GM11168 (cell line): Measurements from ENCODE around the gene METRN.
"Not testable (repeated sequence)": the region's sequence is repeated elsewhere in the genome, so short reads cannot be mapped to it uniquely, and the experiment has no call there.

Source experiments
- in situ Hi-C: fragments of 300-500 bp; cut with MboI; formaldehyde crosslinking; loops from one replicate; pipeline ENCODE4 v1.12.0; 2022; ENCODE audit warnings: low sequenced_read_pairs; ENCODE audit not compliant: unreplicated experiment

The METRN gene

DNA sequence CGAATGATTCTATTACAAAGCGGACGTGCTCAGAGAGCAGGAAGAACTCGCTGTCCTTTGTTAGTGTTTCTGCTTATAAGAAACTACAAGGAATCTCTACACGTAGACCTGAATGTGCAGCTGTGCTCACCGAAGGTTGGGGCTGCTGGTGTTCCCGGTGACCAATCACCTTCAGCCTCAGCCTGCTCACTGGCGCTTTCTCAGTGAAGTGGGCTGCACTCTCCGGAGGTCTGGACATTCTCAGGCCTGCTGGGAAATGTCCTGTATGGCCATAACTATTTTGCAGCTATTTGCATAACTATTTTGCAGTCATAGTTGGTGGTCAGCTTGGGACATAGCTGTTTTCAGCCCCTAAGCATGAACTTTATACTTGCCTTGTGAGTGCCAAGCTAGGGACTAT, 35.6 kb downstream of the METRN start:
- in situ Hi-C loops: no loop called here

DNA sequence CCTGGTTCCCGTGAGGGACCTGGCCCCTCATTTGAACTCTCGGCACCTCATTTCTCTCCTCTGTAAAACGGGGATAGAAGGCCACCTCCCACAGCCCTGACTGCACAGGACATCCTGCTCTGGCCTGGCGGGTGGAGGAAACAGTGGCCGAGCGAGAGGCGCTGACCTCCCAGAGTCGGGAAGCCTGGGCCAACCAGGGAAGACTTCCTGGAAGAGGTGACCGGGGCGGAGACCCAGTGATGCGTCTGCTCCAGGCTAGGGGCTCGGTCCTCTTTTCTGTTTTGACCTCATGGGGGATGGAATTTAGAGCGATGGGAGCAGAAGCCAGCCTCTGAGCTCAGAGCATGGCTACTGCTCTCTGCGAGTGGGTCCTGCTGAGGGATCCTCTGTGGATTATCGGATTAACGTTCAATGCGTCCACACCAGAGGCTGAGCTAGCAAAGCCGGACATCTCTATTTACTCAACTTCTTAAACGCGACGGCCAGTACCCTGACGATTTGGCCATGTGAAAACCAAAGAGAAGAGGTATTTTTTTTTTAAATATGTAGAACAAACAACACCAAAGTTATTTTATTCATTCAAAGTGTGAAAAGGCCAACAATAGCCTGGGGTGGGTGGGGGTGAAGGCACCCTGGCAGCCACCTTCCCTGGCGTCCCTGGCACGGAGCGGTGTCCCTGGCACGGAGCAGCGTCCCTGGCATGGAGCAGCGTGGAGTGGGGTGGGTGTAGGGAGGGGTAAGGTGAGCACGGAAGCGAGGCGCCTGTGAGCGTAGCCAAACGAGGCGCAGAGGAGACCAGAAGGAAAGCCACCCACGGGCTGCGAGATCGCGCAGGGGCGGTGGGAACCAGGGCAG, 36.5 kb downstream of the METRN start:
- in situ Hi-C loops: no loop called here

DNA sequence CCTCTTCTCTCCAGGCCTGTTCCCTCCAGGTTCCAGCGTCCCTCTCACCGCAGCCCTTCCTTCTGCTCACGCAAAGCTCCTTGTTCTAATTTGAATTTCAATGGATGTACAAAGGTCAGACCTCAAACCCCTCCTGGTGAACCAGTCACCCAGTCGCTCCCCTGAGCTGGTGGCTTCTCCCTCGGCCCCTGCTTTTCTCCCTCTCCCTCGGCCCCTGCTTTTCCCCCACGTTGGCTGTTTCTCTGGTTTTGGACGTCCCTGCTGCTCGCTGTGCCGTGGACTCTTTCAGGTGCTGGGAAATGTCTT, 37.0 kb downstream of the METRN start:
- in situ Hi-C loops: no loop called here

DNA sequence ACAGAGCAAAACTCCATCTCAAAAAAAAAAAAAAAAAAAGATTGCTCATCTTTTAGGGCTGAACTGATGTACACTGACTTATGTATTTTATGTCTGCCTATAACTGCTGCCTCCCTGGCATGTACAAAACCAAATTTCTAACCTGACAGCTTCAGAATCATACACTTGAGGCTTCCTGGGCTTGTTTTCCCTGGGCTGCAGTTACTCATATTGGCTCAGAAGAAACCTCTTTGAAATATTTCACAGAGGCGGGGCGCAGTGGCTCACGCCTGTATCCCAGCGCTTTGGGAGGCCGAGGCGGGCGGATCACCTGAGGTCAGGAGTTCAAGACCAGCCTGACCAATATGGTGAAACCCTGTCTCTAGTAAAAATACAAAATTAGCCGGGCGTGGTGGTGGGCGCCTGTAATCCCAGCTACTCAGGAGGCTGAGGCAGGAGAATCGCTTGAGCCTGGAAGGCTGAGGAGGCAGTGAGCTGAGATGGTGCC, 39.2 kb downstream of the METRN start:
- in situ Hi-C loops: not testable (repeated sequence)

DNA sequence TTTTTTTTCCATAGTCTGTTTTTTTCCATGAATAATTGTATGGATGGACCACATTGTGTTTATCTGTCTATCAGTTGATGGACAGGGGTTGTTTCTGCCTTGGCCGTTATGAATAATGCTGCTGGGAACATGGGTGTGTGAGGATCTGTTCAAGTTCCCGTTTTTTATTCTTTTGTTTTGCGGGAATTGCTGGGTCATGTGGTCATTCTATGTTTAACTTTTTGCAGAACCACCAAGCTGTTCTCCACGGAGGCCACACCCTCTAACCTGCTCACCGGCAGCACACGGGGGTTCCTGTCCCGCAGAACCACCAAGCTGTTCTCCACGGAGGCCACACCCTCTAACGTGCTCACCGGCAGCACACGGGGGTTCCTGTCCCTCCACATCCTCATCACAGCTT, 39.7 kb downstream of the METRN start:
- in situ Hi-C loops: no loop called here

DNA sequence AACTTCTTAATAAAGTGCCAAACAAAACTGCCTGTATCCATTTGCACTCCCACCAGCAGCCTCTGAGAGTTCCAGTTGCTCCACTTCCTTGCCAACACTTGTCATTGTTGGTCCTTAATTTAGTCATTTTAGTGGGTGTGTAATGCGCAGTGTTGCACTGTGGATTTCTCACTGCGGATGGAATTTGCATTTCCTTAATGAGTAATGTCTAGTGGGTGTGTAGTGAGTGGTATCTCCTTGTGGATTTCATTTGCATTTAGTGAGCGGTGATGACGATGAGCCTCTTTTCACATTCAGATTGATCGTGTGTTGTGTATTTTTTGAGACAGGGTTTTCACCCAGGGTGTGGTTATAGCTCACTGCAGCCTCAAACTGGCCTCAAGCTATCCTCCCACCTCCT, 41.5 kb downstream of the METRN start:
- in situ Hi-C loops: no loop called here

DNA sequence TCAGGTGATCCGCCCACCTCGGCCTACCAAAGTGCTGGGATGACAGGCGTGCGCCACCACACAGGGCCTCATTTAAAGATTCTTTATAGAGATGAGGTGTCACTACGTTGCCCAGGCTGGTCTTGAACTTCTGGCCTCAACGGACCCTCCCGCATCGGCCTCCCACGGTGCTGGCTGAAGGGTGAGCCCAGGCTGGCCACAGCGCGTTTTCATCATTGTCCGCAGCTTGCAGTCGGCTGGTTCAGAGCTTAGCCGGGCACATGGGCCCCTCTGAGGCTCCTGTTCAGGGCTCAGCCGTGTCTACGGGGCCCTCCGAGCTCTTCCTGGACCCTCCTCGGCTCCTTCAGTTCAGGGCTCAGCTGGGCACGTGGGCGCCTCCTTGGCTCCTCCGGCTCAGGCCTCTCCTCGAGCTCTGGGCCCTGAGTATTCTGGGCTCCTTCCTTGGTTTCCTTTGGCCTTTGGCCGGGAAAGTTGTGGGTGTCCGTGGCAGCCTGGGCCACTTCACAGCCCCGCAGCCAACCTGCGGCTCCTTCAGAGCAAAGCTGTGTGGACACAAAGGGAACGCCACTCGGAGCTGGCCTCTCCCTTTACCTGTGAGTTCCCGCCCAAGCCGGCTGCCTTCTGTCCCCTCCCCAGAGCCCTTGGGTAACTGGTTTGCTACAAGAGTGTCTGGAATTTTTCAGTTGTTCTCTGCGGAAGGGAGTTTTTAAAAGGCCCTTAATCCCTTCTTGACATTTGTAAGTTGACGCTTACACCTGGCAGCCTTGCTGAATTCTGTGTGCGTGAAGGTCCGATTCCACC, 44.4 kb downstream of the METRN start:
- in situ Hi-C loops: no loop called here

DNA sequence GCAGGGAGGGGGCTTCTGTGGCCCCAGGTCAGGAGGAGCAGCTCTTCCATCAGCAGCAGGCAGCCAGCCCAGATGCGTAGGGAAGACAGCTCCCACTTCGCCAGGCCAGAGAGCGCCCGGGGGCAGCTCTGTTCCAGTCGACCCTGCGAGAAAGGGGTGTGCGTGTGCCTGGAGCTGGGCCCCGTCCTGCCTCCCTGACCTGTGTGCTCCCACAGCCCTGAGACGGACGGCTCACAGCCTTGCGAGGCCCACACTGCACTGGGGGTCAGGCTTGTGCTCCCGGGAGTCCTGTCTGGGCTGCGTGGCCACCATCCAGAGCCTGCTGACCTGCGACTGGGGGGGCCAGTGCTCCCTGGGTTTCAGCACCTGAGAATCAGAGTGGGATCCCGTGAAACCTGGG, 45.1 kb downstream of the METRN start:
- in situ Hi-C loops: no loop called here

DNA sequence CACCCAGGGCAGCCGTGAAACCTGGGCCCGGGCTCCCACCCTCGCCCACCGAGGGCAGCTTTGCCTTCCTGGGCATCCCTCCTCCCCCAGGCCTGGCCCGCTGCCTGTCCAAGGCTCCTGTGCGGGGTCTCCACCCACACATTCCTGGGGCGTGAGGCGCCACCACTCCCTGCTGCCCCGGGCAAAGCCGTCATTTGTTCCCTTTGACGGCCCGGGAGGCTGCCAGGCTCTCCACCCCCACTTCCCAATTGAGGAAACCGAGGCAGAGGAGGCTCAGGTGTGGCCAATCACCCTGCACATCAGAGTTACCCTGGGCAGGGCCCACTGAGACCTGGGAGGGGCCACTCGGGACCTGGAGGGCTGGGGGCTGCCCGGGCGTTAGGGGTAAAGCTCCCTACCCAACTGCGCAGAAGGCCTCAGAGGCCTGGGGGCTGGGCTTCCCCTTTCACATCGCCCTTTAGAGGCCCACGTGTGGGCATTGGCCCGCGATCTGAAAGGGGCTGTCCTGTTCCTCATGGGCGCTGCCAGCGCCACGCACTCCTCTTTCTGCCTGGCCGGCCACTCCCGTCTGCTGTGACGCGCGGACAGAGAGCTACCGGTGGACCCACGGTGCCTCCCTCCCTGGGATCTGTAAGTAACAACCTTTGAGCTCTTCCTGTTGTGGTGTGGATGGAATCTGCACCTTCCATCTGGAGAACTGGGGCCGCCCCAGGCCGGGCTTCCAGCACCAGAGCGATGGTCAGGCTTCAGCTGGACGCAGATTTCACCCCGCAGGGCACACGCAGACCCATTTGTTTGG, 45.8 kb downstream of the METRN start, which contains the start of gene MSLN:
MSLN (plus strand) TSS at position 190 of the 799 bp plus-strand sequence. CDS start 1,947 bp downstream, outside the sequence.
- in situ Hi-C loops: no loop called here

DNA sequence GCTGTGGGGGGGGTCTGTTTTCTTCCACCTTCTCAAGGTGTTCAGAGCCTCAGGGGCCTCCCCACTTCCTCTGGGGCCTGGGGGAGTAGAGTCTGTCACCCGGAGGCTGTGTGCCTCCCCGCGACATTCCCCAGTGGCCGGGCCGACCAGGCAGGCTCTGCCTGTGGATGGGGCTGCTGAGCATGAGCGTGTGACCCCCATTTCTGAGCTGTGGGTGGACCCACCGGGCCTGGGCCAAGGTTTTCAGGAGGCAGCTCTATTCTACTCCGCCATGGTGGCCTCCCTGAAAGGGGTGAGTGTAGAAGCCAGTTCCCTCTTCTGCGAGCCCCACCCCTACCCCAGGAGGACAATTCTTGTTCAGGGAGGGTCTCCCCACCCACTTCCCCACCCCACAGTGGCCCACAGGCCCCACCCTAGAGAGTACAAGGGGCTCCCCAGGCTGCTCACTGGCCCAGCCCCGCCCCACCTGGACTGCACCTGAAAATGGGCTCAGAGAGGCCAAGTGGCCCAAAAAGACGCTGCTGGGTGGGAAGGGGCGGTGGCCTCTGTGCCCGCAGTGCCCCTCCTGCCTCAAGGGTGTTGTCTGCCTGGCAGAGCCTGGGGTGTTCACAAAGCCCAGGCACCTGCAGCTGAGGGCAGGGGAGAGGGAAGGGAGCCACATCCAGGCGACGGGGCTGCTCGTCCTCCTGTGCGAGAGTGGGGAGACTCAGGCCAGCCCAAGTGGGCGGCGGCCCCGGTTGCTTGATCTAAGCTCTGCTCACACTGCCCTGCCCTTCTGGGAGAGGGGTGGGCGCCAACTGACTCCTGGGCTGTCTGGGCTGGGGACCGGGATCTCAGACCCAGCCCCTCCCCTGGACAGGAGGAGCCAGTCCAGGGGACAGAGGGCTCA, 47.0 kb downstream of the METRN start:
- in situ Hi-C loops: no loop called here

DNA sequence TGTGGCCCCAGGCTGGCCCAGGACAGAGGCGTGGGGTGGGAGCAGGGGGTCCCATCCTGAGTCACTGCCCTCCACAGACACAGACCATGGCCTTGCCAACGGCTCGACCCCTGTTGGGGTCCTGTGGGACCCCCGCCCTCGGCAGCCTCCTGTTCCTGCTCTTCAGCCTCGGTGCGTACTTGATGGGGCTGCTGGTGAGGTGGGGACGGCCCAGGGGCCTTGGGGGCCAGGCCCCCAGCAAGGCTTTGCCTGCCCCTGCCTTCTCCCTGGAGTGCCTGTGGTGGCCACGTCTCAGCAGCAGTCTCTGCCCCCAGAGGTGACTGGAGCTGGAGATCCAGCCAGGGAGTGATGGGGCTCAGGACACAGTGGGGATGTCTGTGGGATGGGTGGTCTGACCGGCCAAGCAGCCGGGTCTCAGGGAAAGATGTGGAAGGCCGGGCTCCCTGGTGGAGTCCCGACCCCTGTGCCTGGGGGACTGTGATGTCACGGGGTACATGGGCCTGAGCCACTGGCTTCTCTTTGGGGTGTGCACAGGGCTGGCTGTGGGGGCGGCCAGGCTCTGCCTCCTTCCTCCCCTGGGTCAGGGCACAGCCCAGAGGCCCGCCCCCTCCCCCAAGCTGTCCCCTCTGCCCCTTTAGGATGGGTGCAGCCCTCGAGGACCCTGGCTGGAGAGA, 47.8 kb downstream of the METRN start:
- in situ Hi-C loops: no loop called here

DNA sequence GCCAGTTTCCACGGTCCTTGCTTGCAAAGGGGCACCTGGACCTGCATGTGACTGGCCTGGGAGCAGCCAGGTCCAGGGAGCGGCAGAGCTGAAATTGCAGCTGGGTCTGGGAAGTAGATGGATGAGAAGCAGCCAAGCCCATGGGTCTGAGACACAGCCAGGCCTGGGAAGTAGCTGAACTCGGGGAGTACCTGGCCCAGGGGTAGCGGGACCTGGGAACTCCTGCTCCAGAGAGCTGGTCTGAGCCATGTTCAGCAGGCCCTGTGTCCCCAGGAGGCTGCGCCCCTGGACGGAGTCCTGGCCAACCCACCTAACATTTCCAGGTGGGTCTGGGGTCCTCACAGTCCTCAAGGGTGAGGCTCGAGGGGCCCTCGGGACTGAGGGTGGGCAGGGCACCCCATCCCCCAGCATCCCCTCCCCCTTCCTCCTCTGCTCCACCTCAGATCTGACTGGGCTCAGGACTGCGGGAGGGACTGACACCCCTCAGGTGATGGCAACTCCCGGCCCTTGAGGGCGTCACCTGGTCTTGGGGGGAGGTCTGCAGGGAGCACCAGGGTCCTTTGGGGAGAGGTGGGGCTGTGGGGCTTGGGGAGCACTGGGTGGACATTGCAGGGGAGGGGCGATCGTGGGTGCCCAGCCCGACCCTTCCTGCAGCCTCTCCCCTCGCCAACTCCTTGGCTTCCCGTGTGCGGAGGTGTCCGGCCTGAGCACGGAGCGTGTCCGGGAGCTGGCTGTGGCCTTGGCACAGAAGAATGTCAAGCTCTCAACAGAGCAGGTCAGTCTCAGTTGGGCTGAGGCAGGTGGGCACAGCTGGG, 48.7 kb downstream of the METRN start:
- in situ Hi-C loops: no loop called here

DNA sequence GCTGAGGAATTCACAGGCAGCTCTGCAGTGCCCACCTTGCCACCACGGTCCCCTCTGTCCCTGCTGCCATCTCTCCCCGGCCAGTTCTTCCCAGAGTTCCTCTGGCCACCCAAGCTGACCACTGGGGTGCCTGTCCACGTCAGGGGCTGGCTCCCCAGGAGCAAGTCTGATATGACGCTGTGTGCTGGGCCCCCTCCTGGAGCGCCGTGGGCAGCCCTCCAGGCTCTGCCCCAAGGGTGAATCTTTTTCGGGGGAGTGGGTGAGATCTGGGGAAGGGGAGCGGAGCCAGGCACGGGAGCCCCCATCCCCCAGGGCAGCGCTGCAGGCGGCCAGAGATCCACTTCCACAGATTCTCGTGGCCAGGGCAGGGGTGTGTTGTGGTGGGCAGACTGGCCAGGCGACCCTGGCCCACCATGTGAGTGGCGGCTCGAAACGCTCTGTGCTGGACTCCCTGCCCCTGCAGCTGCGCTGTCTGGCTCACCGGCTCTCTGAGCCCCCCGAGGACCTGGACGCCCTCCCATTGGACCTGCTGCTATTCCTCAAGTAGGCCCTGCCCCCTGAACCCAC, 49.3 kb downstream of the METRN start:
- in situ Hi-C loops: no loop called here

DNA sequence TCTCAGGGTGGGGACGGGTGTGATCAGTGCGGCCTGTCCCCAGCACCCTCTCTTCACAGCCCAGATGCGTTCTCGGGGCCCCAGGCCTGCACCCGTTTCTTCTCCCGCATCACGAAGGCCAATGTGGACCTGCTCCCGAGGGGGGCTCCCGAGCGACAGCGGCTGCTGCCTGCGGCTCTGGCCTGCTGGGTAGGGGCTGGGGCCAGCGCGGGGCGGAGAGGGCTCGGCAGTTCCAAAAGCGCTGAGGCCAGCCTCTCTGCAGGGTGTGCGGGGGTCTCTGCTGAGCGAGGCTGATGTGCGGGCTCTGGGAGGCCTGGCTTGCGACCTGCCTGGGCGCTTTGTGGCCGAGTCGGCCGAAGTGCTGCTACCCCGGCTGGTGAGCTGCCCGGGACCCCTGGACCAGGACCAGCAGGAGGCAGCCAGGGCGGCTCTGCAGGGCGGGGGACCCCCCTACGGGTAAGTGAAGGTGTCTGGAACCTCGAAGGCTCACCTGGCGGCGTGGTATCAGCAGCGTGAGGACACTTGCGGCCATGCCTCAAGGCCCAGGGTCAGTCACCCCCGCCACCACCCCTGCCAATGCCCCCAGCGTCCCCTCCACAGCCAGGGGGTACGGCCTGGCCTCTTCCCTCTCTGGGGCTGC, 50.0 kb downstream of the METRN start:
- in situ Hi-C loops: no loop called here

DNA sequence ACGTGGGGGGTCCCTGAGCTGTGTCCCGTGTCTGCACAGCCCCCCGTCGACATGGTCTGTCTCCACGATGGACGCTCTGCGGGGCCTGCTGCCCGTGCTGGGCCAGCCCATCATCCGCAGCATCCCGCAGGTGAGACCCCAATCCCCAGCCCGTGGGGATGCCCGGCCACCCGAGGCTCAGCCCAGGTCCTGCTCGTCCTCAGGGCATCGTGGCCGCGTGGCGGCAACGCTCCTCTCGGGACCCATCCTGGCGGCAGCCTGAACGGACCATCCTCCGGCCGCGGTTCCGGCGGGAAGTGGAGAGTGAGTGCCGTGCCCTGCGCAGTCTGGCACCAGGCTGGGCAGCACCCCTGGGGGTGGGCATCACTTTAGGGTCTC, 50.6 kb downstream of the METRN start:
- in situ Hi-C loops: no loop called here

DNA sequence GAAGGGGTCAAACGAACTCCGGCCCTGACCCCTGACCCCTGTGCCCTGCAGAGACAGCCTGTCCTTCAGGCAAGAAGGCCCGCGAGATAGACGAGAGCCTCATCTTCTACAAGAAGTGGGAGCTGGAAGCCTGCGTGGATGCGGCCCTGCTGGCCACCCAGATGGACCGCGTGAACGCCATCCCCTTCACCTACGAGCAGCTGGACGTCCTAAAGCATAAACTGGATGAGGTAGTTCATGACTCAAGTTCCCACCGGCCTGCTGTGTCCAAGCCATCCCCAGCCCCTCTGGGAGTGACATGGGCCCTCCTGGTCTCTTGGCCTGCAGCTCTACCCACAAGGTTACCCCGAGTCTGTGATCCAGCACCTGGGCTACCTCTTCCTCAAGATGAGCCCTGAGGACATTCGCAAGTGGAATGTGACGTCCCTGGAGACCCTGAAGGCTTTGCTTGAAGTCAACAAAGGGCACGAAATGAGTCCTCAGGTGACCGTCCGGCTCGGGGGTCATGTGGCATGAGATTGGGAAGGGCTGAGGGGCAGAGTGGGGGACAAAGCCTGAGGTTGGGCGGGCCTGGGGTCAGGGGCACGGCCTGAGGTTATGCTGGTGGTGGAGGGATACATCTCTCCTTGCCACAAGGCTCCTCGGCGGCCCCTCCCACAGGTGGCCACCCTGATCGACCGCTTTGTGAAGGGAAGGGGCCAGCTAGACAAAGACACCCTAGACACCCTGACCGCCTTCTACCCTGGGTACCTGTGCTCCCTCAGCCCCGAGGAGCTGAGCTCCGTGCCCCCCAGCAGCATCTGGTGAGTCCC, 51.3 kb downstream of the METRN start:
- in situ Hi-C loops: no loop called here
